GM10847 (cell line): ENCODE results near the gene PHLDA1.

Source experiments
- POLR2A ChIP-seq: IDR thresholded peaks from 2 replicates; pipeline ENCODE4 v1.6.1; 2011; ENCODE audit not compliant: insufficient read length; ENCODE audit errors: extremely low read depth

PHLDA1 gene

DNA sequence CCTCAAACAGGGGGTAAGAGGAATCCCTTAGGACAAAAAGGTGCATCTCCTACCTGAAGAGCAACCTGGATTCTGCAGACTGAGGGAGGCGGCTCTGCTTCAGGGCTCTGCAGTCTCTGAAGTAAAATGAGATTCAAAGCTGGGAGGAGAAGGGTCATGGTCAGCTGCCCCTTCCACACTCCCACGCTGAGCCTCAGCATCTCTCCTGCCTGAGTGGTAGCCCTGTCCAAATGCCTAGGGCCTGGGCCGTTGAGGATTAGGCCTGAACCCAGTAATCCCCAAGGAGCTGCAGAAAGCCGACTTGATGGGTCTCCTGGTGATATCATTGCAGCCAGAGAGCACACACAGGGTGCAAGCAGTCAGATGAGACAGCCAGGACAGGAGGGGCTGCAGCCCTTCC is 18.9 kb downstream of the PHLDA1 start:
- TF ChIP-seq POLR2A = no peak

DNA sequence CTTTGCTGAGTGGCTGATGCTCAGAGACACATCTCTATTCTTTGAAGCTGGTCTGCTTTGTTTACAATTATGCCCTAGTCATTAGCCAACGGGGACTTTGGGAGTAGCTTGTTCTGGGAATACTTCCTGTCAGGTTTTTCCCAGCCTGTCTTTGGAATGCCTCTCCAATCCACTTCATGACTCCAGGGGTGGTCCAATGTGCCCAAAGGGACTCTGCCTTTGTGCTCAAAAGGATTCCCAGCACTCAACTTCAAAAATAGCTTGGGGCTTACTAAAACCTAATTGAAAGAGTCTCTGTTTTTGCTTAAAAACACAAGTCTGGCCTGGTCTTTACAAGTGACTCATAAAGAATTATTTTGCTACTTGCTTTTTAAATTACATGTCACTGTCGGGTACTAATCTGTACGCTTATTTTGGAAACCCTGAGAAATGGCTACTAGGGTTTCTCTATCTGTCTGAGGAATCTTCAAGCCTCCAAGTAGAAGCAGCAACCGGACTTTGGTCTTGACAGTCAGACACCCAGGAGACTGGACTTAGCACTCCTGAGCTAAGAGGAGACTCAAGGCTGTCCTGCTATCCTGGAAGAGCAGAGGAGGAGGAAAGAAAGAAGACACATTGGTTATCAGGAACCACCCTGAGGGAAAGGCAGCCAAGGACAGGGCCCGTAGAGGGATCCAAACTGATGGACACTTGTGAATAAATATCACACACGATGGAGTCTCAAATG is 20.7 kb downstream of the PHLDA1 start:
- no peak for TF ChIP-seq POLR2A

GRCh38 chr12:76008428-76008827 is 23.1 kb downstream of the PHLDA1 start:
- TF ChIP-seq POLR2A = no peak

GRCh38 chr12:76007640-76008039 is 23.9 kb downstream of the PHLDA1 start:
- no peak for TF ChIP-seq POLR2A

DNA sequence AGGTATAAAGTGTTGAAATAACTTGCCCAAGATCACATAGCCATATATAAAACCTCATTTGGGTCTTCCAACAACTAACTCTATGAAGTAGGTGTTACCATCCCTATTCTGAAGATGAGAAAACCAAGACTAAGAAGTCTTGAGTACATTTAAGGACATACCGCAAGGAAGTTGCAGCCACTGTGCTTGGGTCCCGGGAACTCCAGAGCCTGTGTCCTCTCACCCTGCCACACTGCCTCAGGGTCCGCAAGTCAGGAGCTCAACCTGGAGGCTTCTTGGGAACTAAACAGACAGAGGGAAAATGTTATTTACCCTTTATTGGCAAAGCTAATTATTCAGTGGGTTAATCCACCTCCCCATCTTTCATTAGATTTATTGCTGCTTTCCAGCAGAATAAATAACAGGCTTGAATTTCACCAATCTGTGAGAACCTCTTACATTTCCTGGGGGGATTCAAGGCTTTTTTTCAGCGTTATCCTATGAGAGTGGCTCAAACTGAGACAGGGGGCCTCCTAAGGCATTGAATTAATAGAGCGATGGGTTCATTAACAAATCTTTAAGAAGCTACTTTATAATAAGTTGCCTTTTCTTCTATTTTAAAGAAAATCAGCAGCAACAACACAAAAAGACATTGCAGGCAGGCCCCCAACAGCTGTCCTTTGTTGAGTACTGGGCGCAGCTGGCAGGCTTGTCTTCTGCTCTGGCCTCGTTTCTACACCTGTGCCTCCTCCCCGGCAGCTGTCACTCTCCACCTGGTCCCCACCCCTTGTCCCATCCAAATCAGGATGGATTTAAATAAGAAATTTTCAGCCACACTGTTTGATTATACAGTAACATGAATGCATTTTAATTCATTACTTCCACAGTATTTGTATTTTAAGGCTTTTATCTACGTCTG is 25.3 kb downstream of the PHLDA1 start:
- TF ChIP-seq POLR2A = no peak

GRCh38 chr12:76003355-76003638 is 28.3 kb downstream of the PHLDA1 start:
- no peak for TF ChIP-seq POLR2A

DNA sequence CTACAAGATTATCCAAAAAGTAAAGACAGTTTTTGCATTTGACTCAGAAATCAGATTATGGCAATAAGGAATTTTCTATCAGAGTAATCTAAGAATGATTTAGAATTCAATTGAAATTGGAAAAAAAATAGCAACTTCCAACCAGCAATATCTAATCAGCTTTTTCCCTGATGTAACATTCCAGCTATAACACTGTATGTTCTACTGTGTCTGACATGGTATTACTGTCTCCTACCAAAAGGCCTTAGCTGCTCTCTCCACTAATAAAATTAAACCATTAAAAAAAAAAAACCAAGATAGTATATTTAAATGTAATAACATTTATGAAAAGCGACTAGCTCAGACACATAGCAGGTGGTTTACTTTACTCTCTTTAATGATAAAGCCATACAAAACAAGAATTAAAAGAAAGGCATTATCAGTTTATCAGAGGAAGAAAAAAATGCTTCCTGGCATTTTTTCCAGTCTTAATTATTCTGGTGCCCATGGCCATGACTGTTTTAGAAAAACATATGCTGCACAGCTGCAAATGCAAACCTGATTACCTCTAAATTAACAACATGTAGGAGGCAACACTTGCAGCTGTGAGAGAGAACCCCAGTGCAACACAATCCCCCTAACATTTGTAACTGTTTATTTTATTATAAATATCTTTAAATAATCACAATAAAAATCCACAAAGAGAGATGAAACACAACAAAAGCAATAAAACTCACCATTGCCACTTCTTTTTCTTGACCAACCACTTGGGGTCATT is 28.8 kb downstream of the PHLDA1 start:
- no peak for TF ChIP-seq POLR2A

GRCh38 chr12:75998292-75999063 is 33.1 kb downstream of the PHLDA1 start:
- TF ChIP-seq POLR2A = no peak

- no peak for TF ChIP-seq POLR2A
Observed at GRCh38 chr12:75997658-75998057, 33.9 kb downstream of the PHLDA1 start.

DNA sequence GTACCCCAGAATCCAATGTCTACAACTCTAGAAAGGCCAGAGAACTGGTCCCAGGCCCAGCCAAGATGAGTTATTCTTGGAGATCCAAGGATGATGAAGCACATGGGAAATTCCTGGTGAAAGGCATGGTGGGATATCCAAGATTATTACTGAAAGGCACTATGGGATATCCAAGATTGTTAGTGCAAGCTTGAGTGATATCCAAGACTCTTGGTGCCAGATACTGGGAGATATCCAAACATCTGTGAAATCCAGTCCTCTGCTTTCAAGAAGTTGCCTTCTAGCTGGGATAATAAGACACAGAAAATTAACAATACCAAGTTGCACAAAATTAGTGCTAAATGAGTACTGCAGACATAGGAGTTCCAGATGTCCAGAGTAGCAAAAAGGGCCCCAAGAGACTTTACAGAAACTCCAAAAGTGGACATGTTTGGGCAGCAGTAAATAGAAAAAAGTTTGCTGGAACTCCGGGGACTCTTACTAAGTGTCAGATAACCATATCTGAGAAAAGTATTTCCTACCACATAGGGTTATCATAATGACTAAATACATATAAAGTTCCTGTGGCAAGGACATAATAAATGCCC is 34.6 kb downstream of the PHLDA1 start:
- TF ChIP-seq POLR2A = no peak

- TF ChIP-seq POLR2A = no peak
Observed at GRCh38 chr12:75995691-75996090, 35.9 kb downstream of the PHLDA1 start.

GRCh38 chr12:75994069-75994740 is 37.4 kb downstream of the PHLDA1 start:
- no peak for TF ChIP-seq POLR2A

DNA sequence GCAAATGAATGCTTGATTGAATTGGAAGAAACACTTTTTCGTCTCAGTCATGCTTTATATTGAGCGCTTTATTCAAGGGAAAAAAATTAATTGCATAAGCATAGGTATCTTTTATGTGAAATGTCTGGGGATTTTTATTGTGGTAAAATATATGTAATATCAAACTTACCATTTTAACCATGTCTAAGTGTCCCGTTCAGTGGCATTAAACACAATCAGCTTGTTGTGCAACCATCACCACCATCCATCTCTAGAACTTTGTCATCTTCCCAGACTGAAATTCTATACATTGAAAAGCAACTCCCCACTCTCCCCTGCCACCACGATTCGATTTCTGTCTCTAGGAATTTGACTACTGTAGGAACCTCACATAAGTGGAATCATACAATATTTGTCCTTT is 39.8 kb downstream of the PHLDA1 start:
- no peak for TF ChIP-seq POLR2A

- no peak for TF ChIP-seq POLR2A
Observed at GRCh38 chr12:75990189-75990912, 41.2 kb downstream of the PHLDA1 start.
